Osteoblast (primary cell): ENCODE data around the gene DNAL1. TPM values are rescaled to one million over a fixed set of nuclear protein-coding genes. Genes with fewer than 3 reads are reported as not detected.

Experiments used
- DNase-seq: peaks from one replicate; pipeline ENCODE4 v3.0.0; 2011; ENCODE audit warnings: low spot score, mixed read lengths; ENCODE audit not compliant: insufficient read length; ENCODE audit errors: missing footprints
- H2AFZ ChIP-seq: 2 replicates; pipeline ENCODE4 v1.6.0; 2011; ENCODE audit warnings: mild to moderate bottlenecking, low read length
- H3K27ac ChIP-seq: 2 replicates; pipeline ENCODE4 v1.5.1; 2011; ENCODE audit warnings: mild to moderate bottlenecking, low read depth, low read length, moderate library complexity
- H3K27me3 ChIP-seq: 2 replicates; pipeline ENCODE4 v1.6.0; 2012; ENCODE audit warnings: mild to moderate bottlenecking, control low read depth, inconsistent platforms, low read length, moderate library complexity; ENCODE audit not compliant: insufficient read depth
- H3K36me3 ChIP-seq: 2 replicates; pipeline ENCODE4 v1.5.1; 2011; ENCODE audit warnings: mild to moderate bottlenecking, low read length, control low read depth, moderate library complexity; ENCODE audit not compliant: insufficient read depth
- H3K4me1 ChIP-seq: 2 replicates; pipeline ENCODE4 v1.5.1; 2011; ENCODE audit warnings: mild to moderate bottlenecking, low read length, control low read depth, moderate library complexity; ENCODE audit not compliant: insufficient read depth
- H3K4me2 ChIP-seq: 2 replicates; pipeline ENCODE4 v1.6.0; 2011; ENCODE audit warnings: mild to moderate bottlenecking, low read length; ENCODE audit not compliant: insufficient read depth
- H3K4me3 ChIP-seq: fragments of 200-600 bp; sonication (generic); 3 replicates; pipeline ENCODE4 v1.5.1; 2012; ENCODE audit warnings: mild to moderate bottlenecking, low read length, inconsistent platforms; ENCODE audit not compliant: insufficient read depth
- H3K79me2 ChIP-seq: 2 replicates; pipeline ENCODE4 v1.6.0; 2012; ENCODE audit warnings: mild to moderate bottlenecking, low read length, control low read depth, inconsistent platforms; ENCODE audit not compliant: insufficient read depth
- H3K9me3 ChIP-seq: 2 replicates; pipeline ENCODE4 v1.5.1; 2011; ENCODE audit warnings: low read depth, low read length, control low read depth
- H4K20me1 ChIP-seq: 2 replicates; pipeline ENCODE4 v1.6.0; 2012; ENCODE audit warnings: mild to moderate bottlenecking, low read length, control low read depth; ENCODE audit not compliant: insufficient read depth
- total RNA-seq: library from RNA; depleted of rRNA; stranded (reverse); fragments of >200 nt; gene quantifications from 2 replicates; pipeline ENCODE4 v1.2.3, GENCODE V29; 2012
- TF ChIP-seq, protein P1 (sequence below): IDR thresholded peaks from 2 replicates; pipeline ENCODE4 v1.5.1; 2011; ENCODE audit warnings: mild to moderate bottlenecking, low read depth, low read length, moderate library complexity; ENCODE audit errors: extremely low read depth

The DNAL1 gene
- total RNA-seq, 1 donor: 9.0 TPM

DNA sequence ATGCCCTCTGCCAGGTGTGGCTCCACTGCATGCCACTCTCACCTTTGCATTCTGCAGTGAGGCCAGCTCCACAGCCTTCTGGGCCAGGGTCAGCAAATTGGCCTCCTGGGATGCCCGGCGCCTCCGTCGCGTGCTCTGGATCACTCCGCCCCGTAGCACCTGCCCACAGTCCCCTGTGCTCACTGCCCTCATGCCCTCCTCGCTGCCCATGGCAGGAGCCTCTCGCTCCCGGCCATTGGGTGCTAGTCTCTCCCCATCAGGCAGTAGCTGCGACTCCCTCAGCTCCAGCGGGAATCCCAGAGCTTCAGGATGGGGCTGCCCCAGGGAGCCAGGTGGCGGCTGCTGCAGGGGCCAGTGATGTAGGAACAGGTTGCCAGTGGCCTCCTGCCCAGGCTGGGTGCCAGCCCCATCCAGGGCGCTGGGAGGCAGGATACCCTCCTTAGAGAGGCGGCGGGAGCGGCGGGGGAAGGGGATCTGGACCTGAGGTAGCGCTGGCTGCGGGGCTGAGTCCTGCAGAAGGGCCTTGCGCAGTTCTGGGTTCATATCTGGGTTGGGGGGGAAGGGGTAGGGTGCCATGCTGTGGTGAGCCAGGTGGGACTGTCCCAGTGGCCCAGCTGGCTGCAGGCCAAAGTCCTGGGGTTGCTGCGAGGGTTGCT is 93.9 kb downstream of the DNAL1 start:
- Histone ChIP-seq H3K4me2 (no peak overlapping the region), H3K79me2 (peaks cover 84% of the 10 kb centered on the region), H2AFZ (no peak overlapping the region), H4K20me1 (peaks cover 58% of the 10 kb centered on the region), H3K9me3 (no peaks in the 10 kb centered on the region), H3K36me3 (peaks cover 51% of the 10 kb centered on the region), H3K27ac (no peak overlapping the region), H3K4me3 (no peak overlapping the region), H3K4me1 (peaks cover 34% of the 10 kb centered on the region), H3K27me3 (no peaks in the 10 kb centered on the region)
- DNase-seq: peak; percentile 25
- TF ChIP-seq, protein P1, sequence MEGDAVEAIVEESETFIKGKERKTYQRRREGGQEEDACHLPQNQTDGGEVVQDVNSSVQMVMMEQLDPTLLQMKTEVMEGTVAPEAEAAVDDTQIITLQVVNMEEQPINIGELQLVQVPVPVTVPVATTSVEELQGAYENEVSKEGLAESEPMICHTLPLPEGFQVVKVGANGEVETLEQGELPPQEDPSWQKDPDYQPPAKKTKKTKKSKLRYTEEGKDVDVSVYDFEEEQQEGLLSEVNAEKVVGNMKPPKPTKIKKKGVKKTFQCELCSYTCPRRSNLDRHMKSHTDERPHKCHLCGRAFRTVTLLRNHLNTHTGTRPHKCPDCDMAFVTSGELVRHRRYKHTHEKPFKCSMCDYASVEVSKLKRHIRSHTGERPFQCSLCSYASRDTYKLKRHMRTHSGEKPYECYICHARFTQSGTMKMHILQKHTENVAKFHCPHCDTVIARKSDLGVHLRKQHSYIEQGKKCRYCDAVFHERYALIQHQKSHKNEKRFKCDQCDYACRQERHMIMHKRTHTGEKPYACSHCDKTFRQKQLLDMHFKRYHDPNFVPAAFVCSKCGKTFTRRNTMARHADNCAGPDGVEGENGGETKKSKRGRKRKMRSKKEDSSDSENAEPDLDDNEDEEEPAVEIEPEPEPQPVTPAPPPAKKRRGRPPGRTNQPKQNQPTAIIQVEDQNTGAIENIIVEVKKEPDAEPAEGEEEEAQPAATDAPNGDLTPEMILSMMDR: no peak

DNA sequence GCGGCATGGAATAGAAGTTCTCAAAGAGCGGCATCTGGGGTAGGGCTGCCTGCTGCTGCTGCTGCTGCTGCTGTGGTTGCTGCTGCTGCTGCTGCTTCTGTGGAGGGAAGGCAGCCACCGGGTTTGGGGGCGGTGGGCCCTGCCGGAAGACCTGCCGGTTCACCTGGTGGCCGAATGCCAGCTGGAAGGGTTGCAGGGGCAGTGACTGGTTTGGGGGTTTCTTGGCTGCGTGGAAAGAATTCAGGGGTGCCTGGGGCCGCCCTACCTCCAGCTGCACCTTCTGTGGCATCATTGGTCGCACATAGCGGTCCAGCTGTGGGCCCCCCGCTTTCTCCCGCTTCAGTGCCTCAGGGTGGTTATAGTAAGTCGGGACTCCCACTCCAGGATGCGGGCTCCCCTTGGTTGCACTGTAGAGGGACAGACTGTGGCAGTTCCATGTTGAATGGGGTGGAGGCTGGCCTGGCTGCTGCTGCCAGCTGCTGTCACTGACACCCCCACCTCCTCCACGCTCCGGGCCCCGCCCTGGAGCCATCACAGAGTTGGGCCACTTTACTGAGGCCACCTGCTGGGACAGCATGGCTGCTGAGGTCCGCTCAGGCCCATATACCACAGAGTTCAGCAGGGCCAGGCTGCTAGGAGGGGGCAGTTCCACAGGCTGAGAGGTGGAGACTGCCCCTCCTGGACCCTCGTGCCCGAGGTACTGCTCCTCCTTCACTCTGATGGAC is 94.5 kb downstream of the DNAL1 start:
- Histone ChIP-seq H3K36me3 (peaks cover 47% of the 10 kb centered on the region), H3K27me3 (no peaks in the 10 kb centered on the region), H3K27ac (no peak overlapping the region), H3K9me3 (no peaks in the 10 kb centered on the region), H3K4me3 (no peak overlapping the region), H2AFZ (no peak overlapping the region), H3K4me1 (peaks cover 40% of the 10 kb centered on the region), H4K20me1 (peaks cover 64% of the 10 kb centered on the region), H3K4me2 (no peak overlapping the region), H3K79me2 (peaks cover 89% of the 10 kb centered on the region)
- TF ChIP-seq, protein P1: no peak
- peak; percentile 64 for DNase-seq

DNA sequence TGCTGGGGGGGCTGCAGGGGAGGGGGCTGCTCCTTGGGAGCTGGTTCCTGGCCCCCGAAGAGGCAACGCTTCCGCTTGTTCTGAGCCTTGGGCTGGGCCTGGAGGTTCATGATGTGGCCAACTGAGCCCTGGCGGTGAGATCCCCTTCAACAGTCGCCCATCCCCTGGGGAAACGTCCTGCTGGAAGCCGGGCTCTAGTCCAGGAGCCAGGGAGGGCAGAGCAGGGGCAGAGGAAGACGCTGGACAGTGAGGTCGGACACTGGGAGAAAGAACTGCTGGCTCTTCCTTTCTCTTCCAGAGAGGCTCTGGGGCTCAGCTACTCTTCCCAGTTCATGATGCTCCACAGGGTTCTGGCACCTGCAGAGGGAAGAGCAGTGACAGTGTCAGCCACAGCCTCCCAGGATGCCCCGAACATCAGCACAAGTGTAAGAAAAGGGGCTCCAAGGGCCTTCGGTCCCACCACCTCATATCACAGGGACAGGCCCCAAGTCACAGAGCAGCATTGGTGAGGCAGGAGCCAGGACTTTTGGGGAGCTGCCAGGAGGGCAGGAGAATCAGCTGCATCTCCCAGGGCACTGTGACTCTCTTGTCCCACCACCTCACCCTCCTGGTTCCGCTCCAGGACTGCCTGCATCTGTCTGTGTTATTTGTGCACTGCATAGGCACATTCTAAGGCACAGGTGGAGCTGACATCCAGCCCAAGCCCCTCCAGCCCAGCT is 95.3 kb downstream of the DNAL1 start:
- Histone ChIP-seq H3K4me2 (no peak overlapping the region), H2AFZ (no peak overlapping the region), H4K20me1 (peaks cover 68% of the 10 kb centered on the region), H3K9me3 (no peaks in the 10 kb centered on the region), H3K79me2 (peaks cover 90% of the 10 kb centered on the region), H3K36me3 (peaks cover 40% of the 10 kb centered on the region), H3K4me1 (peaks cover 46% of the 10 kb centered on the region), H3K27ac (peak overlapping the region; percentile 69), H3K27me3 (no peaks in the 10 kb centered on the region), H3K4me3 (no peak overlapping the region)
- TF ChIP-seq, protein P1: no peak
- no peak for DNase-seq
